ENCODE measurements around the gene ACTG1.

The ACTG1 gene

DNA sequence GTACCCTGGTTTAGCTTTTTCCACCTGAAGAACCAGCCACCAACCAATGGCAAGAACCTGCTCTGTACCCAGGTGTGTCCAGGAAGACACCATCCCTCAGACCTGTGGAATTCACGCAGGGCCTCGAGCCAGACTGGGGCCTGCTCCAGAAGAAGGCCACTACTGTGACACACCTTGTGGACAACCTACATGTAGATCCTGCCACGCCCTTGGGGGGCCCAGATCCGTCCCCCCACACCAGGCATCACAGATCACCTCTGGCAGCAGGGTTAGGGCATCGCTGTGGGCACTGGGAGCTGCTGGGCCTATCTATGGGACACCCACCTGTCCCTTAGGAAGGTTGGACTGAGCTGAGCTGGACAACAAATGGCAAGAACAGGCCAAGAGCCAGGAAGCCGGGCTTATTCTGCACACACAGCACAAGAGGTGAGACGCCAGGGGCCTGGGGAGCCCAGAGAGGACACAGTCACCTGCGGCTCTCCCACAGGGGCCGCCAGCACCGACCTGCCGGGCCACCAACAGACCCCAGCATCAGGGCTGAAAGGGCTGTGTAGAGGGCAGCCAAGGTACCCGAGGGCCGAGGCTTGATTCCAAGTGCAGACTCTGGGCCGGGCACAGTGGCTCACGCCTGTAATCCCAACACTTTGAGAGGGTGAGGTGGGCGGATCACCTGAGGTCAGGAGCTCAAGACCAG lies 31.8 kb upstream of the ACTG1 start:
- H3K4me3 ChIP-seq (ENCODE audit: low read depth, low read length) = no peak overlapping the region
- DNase-seq (ENCODE audit: low read depth) = no peak
- TF ChIP-seq, protein P1, sequence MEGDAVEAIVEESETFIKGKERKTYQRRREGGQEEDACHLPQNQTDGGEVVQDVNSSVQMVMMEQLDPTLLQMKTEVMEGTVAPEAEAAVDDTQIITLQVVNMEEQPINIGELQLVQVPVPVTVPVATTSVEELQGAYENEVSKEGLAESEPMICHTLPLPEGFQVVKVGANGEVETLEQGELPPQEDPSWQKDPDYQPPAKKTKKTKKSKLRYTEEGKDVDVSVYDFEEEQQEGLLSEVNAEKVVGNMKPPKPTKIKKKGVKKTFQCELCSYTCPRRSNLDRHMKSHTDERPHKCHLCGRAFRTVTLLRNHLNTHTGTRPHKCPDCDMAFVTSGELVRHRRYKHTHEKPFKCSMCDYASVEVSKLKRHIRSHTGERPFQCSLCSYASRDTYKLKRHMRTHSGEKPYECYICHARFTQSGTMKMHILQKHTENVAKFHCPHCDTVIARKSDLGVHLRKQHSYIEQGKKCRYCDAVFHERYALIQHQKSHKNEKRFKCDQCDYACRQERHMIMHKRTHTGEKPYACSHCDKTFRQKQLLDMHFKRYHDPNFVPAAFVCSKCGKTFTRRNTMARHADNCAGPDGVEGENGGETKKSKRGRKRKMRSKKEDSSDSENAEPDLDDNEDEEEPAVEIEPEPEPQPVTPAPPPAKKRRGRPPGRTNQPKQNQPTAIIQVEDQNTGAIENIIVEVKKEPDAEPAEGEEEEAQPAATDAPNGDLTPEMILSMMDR (IDR thresholded peaks at IDR 0.05; ENCODE audit: control insufficient read depth, extremely low read depth, insufficient read depth) = no peak

DNA sequence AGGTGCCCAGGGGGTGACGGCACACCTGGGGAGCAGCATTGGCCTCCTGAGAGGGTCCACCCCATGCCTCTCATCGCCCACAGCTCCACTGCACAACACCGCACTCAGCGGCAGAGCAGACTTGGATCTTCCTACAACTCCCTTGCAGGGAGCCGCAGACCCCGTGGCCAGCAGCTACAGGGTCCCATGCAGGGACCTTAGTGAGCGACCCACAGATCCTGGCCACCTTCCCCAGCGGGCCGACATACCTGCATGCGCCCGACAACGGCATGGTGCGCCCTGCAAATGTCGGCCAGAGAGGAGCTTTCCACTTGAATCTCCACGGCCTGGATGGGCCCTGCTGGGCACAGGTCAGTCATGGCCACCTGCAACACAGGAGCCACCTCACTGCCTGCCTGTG lies 31.2 kb upstream of the ACTG1 start:
- no peak overlapping the region for H3K4me3 ChIP-seq (ENCODE audit: low read depth, low read length)
- no peak for DNase-seq (ENCODE audit: low read depth)
- TF ChIP-seq, protein P1 (IDR thresholded peaks at IDR 0.05; ENCODE audit: control insufficient read depth, extremely low read depth, insufficient read depth) = no peak

DNA sequence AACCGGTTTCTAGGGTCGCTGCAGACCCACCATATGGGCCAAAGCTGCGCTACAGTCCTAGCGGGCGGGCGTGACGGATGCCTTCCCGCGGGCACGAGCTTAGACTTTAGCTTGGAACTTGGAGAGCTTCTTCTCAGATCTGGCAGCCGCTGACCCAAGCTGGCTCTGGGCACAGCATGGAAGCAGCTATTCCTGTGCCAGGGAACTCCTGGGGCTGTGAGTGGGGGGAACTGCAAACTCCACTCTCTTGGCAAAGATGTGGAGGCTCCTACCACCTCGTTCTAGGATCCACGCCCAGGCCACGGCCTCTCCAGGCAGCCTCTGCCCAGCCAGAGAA lies 30.7 kb upstream of the ACTG1 start:
- TF ChIP-seq, protein P1 (IDR thresholded peaks at IDR 0.05; ENCODE audit: control insufficient read depth, extremely low read depth, insufficient read depth) = no peak
- no peak overlapping the region for H3K4me3 ChIP-seq (ENCODE audit: low read depth, low read length)
- no peak for DNase-seq (ENCODE audit: low read depth)

DNA sequence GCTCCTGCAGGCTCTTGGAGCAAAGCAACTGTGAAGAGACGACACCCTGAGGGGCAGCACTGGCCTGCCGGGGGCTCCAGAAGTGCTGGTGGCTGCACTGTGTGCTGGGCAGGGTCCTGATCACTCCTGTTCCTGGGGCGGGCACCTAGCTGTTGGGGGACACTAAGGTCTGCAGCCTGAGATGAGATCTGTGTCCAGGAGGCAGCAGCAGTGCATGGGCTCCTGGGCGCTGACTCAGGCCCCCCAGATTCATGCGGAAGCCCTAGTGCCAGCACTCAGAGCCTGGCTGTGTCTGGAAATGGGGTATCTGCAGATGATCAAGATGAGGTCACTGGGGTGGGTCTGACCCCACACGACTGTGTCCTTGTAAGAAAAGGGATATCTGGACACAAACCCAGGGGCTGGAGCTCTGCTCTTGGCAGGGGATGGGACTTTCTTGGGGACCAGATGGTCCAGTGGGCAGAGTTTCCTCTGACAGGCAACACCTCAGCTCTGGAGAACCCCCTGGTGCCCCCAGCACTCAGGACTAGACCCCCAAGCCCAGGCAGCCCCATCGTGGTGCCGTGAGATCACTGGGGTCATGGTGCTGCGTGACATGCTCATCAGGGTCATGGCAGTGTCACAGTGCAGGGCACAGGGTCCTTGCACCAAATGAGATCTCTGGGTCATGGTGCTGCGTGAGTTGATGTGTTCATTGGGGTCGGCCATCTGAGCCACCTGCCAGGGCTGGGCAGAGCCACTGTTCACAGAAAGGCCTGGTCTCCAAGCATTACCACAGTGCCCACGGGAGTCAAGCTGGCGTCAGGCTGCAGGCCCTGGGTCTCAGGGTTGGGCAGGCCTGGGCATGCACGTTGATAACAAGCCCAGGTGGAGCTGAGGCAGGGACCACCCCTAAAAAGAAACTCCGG lies 30.1 kb upstream of the ACTG1 start:
- no peak for DNase-seq (ENCODE audit: low read depth)
- TF ChIP-seq, protein P1 (IDR thresholded peaks at IDR 0.05; ENCODE audit: control insufficient read depth, extremely low read depth, insufficient read depth) = no peak
- H3K4me3 ChIP-seq (ENCODE audit: low read depth, low read length) = no peak overlapping the region

DNA sequence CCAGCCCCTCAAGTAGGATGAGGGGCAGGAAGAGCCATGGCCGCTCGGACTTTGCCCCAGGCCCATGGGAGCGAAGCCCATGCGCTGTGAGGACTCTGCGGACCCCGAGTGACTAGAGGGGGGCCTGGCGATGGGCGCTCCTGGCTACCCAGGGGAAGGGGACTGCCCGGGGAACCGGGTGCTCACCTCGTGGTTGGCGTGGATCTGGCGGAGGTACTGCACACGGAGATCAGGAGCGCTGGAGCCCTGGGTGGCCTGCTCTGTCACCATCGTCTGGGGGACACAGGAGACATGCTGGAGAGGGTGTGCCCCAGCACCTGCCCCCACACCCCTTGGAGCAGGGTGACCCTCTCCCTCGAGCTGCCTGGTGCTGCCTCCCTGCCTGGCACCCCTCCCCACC lies 28.5 kb upstream of the ACTG1 start:
- no peak overlapping the region for H3K4me3 ChIP-seq (ENCODE audit: low read depth, low read length)
- TF ChIP-seq, protein P1 (IDR thresholded peaks at IDR 0.05; ENCODE audit: control insufficient read depth, extremely low read depth, insufficient read depth) = no peak
- no peak for DNase-seq (ENCODE audit: low read depth)

DNA sequence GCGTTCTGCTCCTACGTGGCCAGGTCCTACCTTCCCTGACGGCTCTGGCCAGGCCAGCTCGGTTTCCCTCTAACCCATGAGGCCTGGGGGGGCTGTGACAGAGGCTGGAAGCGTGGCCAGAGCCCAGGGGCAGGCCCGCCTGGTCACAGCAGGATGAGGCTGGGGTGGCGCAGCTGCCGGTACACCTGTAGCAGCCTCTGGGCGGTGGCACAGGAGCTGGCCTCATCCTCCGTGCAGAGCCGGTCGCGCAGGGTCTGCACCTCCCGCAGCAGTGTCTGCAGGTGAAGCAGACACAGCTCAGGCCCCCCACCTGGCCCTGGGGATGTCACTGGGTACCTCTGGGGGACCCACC lies 28.1 kb upstream of the ACTG1 start:
- H3K4me3 ChIP-seq (ENCODE audit: low read depth, low read length) = no peak overlapping the region
- DNase-seq (ENCODE audit: low read depth) = no peak
- TF ChIP-seq, protein P1 (IDR thresholded peaks at IDR 0.05; ENCODE audit: control insufficient read depth, extremely low read depth, insufficient read depth) = no peak
